ENCODE results near the gene RBM10. TPM values are rescaled to one million over a fixed set of nuclear protein-coding genes. Genes with fewer than 3 reads are reported as not detected.

RBM10 gene
- total and polyA plus RNA-seq, 2 experiments from 2014 or later, result 39.5 to 101 TPM

- H3K36me3 Mint-ChIP-seq (ENCODE audit: low read depth), result peaks cover 34% of the 10 kb centered on the region
- Histone ChIP-seq H2AFZ (no peak overlapping the region), H3F3A (replicated peaks; ENCODE audit: low read depth) (no peaks in the 10 kb centered on the region), H3K4me1 (ENCODE audit: insufficient read depth) (no peaks in the 10 kb centered on the region), H3K27me3 (ENCODE audit: insufficient read depth) (no peaks in the 10 kb centered on the region), H4K20me1 (replicated peaks; ENCODE audit: insufficient read depth) (no peaks in the 10 kb centered on the region), H3K4me2 (no peak overlapping the region), H3K9me2 (ENCODE audit: insufficient read depth) (no peaks in the 10 kb centered on the region), H3K79me2 (replicated peaks; ENCODE audit: insufficient read depth) (peaks cover 33% of the 10 kb centered on the region), H3K4me3 (no peak overlapping the region), H3K36me3 (ENCODE audit: insufficient read depth) (no peaks in the 10 kb centered on the region), H3K27ac (ENCODE audit: low read depth) (no peak overlapping the region)
- H3K4me3 Mint-ChIP-seq, result no peak overlapping the region
- H3K27ac Mint-ChIP-seq, result no peak overlapping the region
- DNase-seq (ENCODE audit: low spot score) (no peak), ATAC-seq (no peak)
- H3K4me1 Mint-ChIP-seq, result no peaks in the 10 kb centered on the region; the same call in 2 of the 3 replicates
- no peak for TF ChIP-seq REST (IDR thresholded peaks at IDR 0.05; ENCODE audit: unreplicated experiment)
- TF ChIP-seq ZNF462 (CRISPR knock-in tag; IDR thresholded peaks at IDR 0.05), result no peak
- no peak for TF ChIP-seq NANOG (IDR thresholded peaks at IDR 0.05; ENCODE audit: borderline replicate concordance)
- TF ChIP-seq ETS1 (IDR thresholded peaks at IDR 0.05), result no peak
- TF ChIP-seq CREB1 (CRISPR knock-in tag; IDR thresholded peaks at IDR 0.05; ENCODE audit: low read depth), result no peak
- TF ChIP-seq STAT1 (IDR thresholded peaks at IDR 0.05; ENCODE audit: unreplicated experiment), result no peak
- TF ChIP-seq POLR2AphosphoS5 (IDR thresholded peaks at IDR 0.05; ENCODE audit: low read depth), result no peak
- no peak for TF ChIP-seq ZNF331 (CRISPR knock-in tag; IDR thresholded peaks at IDR 0.05; ENCODE audit: low read depth)
- no peak for TF ChIP-seq EZH2phosphoT487 (IDR thresholded peaks at IDR 0.05; ENCODE audit: unreplicated experiment)
- no peak for TF ChIP-seq EZH2 (IDR thresholded peaks at IDR 0.05; ENCODE audit: low read depth, unreplicated experiment)
- no peak for TF ChIP-seq JUNB (IDR thresholded peaks at IDR 0.05; ENCODE audit: unreplicated experiment)
- no peak for TF ChIP-seq CTCF (conservative IDR thresholded peaks at IDR 0.05; ENCODE audit: low read depth in 2 of 2)
- TF ChIP-seq ZNF114 (CRISPR knock-in tag; IDR thresholded peaks at IDR 0.05), result no peak
- H3K27me3 Mint-ChIP-seq (ENCODE audit: insufficient read depth, low read depth, poor library complexity), result peaks cover 3% of the 10 kb centered on the region
- H3K9me3 Mint-ChIP-seq, result no peaks in the 10 kb centered on the region; the same call in 2 of the 3 replicates
These were observed 21.1 kb downstream of the RBM10 start for GRCh38 chrX:47166126-47166525.

Measured in GM23338 (cell line).